Testis (tissue), 3 donors: Measurements from ENCODE around the gene PTPRG. TPM values are rescaled to one million over a fixed set of nuclear protein-coding genes. Genes with fewer than 3 reads are reported as not detected.

ENCODE experiments used
- DNase-seq: peaks from one replicate; pipeline ENCODE4 v3.0.0-alpha.2; 2019
- H3K27ac ChIP-seq, 2 donors: fragments of 200-600 bp; sonication (generic); one replicate each; pipeline ENCODE4 v1.5.1; 2019
- H3K27me3 ChIP-seq: fragments of 200-600 bp; sonication (generic); one replicate; pipeline ENCODE4 v1.5.1; 2019
- H3K36me3 ChIP-seq: fragments of 200-600 bp; sonication (generic); one replicate; pipeline ENCODE4 v1.5.1; 2017; ENCODE audit warnings: low read depth; ENCODE audit errors: missing control alignments
- H3K4me1 ChIP-seq: fragments of 200-600 bp; sonication (generic); one replicate; pipeline ENCODE4 v1.5.1; 2019
- H3K4me3 ChIP-seq, 2 donors: fragments of 200-600 bp; sonication (generic); one replicate each; pipeline ENCODE4 v1.5.1; 2017 to 2019
- H3K9me3 ChIP-seq: fragments of 200-600 bp; sonication (generic); one replicate; pipeline ENCODE4 v1.5.1; 2017
- CTCF ChIP-seq, 3 experiments: fragments of 450-650 bp in 2 of 3; fragments of 200-600 bp in 1 of 3; sonication (generic) in 1 of 3; IDR thresholded peaks; one replicate each; pipeline ENCODE4 v1.5.1; 2016 to 2019; ENCODE audit warnings: antibody characterized with exemption in 3 of 3, mild to moderate bottlenecking in 2 of 3, moderate library complexity in 1 of 3
- POLR2A ChIP-seq: fragments of 450-650 bp; IDR thresholded peaks from one replicate; pipeline ENCODE4 v1.6.1; 2017; ENCODE audit warnings: antibody characterized with exemption, mild to moderate bottlenecking, moderate library complexity
- WGBS, 2 donors: methylation state at CpG; one replicate each; pipeline ENCODE4 v1.1.5; 2018; 5-methylcytosine and 5-hydroxymethylcytosine counted together
- intact Hi-C: fragments of 100-400 bp; cut with DNase I; formaldehyde crosslinking; loops from one replicate; pipeline ENCODE4 v1.15.1; 2023; ENCODE audit warnings: low total_unique reads
- polyA plus RNA-seq: library from polyadenylated mRNA; stranded (reverse); fragments of 350-450 nt; fragmentation: Illumina TruSeq; extraction: RNeasy Lipid Tissue Mini Kit (QIAGEN cat#74804); gene quantifications from one replicate; pipeline ENCODE4 v1.2.3, GENCODE V29; 2014; ENCODE audit warnings: low read depth, low replicate concordance; ENCODE audit not compliant: insufficient read depth
- total RNA-seq, 2 donors: library from RNA; depleted of rRNA; stranded (reverse); fragments of >200 nt; gene quantifications; one replicate each; pipeline ENCODE4 v1.2.3, GENCODE V29; 2016

PTPRG gene
- total and polyA plus RNA-seq, 3 donors from 2014 or later = 26.3 to 107 (median 75.4) TPM

GRCh38 chr3:62249855-62250543 is 688.6 kb downstream of the PTPRG start:
- H3K36me3 ChIP-seq = no peaks in the 10 kb centered on the region

GRCh38 chr3:62252438-62253157 is 691.2 kb downstream of the PTPRG start:
- Histone ChIP-seq H3K27ac (no peak overlapping the region), H3K36me3 (no peaks in the 10 kb centered on the region), H3K4me1 (peaks cover 11% of the 10 kb centered on the region), H3K27me3 (no peaks in the 10 kb centered on the region), H3K4me3 (no peak overlapping the region), H3K9me3 (no peaks in the 10 kb centered on the region)
- intact Hi-C loops = no loop called here
- no peak for TF ChIP-seq CTCF (IDR thresholded peaks at IDR 0.05)
- no peak for TF ChIP-seq POLR2A
- no peak for DNase-seq
- 56 to 64% methylated on average over 2 of the region's 2 CpGs for WGBS, 2 donors

More at GRCh38 chr3:62249855-62250543, 688.6 kb downstream of the PTPRG start:
- Histone ChIP-seq H3K4me1 (peaks cover 11% of the 10 kb centered on the region), H3K27ac (peak overlapping the region; percentile 63 to 77), H3K4me3 (no peak overlapping the region), H3K9me3 (no peaks in the 10 kb centered on the region), H3K27me3 (no peaks in the 10 kb centered on the region)
- 70 to 87% methylated on average over 2 of the region's 2 CpGs for WGBS, 2 donors
- intact Hi-C loops = no loop called here
- no peak for DNase-seq
- no peak for TF ChIP-seq POLR2A
- TF ChIP-seq CTCF (IDR thresholded peaks at IDR 0.05) = no peak

GRCh38 chr3:62253971-62254370 is 692.6 kb downstream of the PTPRG start:
- WGBS, 2 donors = 75 to 77% methylated on average over 3 of the region's 3 CpGs
- TF ChIP-seq CTCF (IDR thresholded peaks at IDR 0.05) = no peak
- no peak for TF ChIP-seq POLR2A
- H3K27me3 ChIP-seq = no peaks in the 10 kb centered on the region
- H3K9me3 ChIP-seq = no peaks in the 10 kb centered on the region
- no peak overlapping the region for H3K27ac ChIP-seq
- intact Hi-C loops = no loop called here
- peaks cover 7% of the 10 kb centered on the region for H3K4me1 ChIP-seq
- H3K4me3 ChIP-seq = no peak overlapping the region
- H3K36me3 ChIP-seq = no peaks in the 10 kb centered on the region
- no peak for DNase-seq

GRCh38 chr3:62255758-62256157 is 694.4 kb downstream of the PTPRG start:
- 96 to 100% methylated on average over 2 of the region's 2 CpGs for WGBS, 2 donors
- no peak overlapping the region for H3K27ac ChIP-seq

More at GRCh38 chr3:62255758-62256157, 694.4 kb downstream of the PTPRG start:
- Histone ChIP-seq H3K36me3 (no peaks in the 10 kb centered on the region), H3K27me3 (no peaks in the 10 kb centered on the region), H3K4me3 (no peak overlapping the region), H3K9me3 (no peaks in the 10 kb centered on the region), H3K4me1 (peaks cover 7% of the 10 kb centered on the region)
- TF ChIP-seq POLR2A (no peak), CTCF (IDR thresholded peaks at IDR 0.05) (no peak)
- intact Hi-C loops = no loop called here
- no peak for DNase-seq
